ENCODE data around the gene YPEL3. TPM values are rescaled to one million over a fixed set of nuclear protein-coding genes. Genes with fewer than 3 reads are reported as not detected.

Gene YPEL3
- total RNA-seq, 1 experiment from 2014 or later = 52.7 TPM

DNA sequence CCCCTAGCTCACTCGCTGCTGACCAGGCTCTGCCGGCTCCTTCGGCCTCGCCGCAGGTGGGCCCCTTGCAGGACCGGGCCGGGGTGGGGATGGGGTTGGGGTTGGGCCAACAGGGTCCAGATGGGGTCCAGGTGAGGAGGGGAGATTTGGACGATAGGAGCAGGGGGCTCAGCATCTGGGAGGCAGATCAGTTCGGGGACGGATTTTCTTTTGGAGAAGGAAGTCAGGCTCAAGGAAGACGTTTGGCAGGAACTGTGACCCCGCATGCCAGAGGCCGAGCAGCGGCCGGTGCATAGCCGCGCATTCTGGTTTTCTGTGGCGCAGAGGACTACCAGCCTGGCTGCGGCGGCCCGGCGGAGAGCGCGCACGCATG, 31.3 kb downstream of the YPEL3 start (continued):
- TF ChIP-seq, protein P1, sequence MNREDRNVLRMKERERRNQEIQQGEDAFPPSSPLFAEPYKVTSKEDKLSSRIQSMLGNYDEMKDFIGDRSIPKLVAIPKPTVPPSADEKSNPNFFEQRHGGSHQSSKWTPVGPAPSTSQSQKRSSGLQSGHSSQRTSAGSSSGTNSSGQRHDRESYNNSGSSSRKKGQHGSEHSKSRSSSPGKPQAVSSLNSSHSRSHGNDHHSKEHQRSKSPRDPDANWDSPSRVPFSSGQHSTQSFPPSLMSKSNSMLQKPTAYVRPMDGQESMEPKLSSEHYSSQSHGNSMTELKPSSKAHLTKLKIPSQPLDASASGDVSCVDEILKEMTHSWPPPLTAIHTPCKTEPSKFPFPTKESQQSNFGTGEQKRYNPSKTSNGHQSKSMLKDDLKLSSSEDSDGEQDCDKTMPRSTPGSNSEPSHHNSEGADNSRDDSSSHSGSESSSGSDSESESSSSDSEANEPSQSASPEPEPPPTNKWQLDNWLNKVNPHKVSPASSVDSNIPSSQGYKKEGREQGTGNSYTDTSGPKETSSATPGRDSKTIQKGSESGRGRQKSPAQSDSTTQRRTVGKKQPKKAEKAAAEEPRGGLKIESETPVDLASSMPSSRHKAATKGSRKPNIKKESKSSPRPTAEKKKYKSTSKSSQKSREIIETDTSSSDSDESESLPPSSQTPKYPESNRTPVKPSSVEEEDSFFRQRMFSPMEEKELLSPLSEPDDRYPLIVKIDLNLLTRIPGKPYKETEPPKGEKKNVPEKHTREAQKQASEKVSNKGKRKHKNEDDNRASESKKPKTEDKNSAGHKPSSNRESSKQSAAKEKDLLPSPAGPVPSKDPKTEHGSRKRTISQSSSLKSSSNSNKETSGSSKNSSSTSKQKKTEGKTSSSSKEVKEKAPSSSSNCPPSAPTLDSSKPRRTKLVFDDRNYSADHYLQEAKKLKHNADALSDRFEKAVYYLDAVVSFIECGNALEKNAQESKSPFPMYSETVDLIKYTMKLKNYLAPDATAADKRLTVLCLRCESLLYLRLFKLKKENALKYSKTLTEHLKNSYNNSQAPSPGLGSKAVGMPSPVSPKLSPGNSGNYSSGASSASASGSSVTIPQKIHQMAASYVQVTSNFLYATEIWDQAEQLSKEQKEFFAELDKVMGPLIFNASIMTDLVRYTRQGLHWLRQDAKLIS (CRISPR knock-in tag; IDR thresholded peaks at IDR 0.05; ENCODE audit: borderline replicate concordance) = no peak
- TF ChIP-seq ZNF219 (CRISPR knock-in tag; IDR thresholded peaks at IDR 0.05; ENCODE audit: borderline replicate concordance) = no peak
- TF ChIP-seq, protein P2, sequence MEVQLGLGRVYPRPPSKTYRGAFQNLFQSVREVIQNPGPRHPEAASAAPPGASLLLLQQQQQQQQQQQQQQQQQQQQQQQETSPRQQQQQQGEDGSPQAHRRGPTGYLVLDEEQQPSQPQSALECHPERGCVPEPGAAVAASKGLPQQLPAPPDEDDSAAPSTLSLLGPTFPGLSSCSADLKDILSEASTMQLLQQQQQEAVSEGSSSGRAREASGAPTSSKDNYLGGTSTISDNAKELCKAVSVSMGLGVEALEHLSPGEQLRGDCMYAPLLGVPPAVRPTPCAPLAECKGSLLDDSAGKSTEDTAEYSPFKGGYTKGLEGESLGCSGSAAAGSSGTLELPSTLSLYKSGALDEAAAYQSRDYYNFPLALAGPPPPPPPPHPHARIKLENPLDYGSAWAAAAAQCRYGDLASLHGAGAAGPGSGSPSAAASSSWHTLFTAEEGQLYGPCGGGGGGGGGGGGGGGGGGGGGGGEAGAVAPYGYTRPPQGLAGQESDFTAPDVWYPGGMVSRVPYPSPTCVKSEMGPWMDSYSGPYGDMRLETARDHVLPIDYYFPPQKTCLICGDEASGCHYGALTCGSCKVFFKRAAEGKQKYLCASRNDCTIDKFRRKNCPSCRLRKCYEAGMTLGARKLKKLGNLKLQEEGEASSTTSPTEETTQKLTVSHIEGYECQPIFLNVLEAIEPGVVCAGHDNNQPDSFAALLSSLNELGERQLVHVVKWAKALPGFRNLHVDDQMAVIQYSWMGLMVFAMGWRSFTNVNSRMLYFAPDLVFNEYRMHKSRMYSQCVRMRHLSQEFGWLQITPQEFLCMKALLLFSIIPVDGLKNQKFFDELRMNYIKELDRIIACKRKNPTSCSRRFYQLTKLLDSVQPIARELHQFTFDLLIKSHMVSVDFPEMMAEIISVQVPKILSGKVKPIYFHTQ (CRISPR knock-in tag; IDR thresholded peaks at IDR 0.05) = no peak
- TF ChIP-seq ZNF121 (CRISPR knock-in tag; IDR thresholded peaks at IDR 0.05) = no peak
- TF ChIP-seq ZNF396 (CRISPR knock-in tag; IDR thresholded peaks at IDR 0.05; ENCODE audit: borderline replicate concordance) = no peak
- TF ChIP-seq, protein P3, sequence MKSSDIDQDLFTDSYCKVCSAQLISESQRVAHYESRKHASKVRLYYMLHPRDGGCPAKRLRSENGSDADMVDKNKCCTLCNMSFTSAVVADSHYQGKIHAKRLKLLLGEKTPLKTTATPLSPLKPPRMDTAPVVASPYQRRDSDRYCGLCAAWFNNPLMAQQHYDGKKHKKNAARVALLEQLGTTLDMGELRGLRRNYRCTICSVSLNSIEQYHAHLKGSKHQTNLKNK (CRISPR knock-in tag; IDR thresholded peaks at IDR 0.05) = no peak

DNA sequence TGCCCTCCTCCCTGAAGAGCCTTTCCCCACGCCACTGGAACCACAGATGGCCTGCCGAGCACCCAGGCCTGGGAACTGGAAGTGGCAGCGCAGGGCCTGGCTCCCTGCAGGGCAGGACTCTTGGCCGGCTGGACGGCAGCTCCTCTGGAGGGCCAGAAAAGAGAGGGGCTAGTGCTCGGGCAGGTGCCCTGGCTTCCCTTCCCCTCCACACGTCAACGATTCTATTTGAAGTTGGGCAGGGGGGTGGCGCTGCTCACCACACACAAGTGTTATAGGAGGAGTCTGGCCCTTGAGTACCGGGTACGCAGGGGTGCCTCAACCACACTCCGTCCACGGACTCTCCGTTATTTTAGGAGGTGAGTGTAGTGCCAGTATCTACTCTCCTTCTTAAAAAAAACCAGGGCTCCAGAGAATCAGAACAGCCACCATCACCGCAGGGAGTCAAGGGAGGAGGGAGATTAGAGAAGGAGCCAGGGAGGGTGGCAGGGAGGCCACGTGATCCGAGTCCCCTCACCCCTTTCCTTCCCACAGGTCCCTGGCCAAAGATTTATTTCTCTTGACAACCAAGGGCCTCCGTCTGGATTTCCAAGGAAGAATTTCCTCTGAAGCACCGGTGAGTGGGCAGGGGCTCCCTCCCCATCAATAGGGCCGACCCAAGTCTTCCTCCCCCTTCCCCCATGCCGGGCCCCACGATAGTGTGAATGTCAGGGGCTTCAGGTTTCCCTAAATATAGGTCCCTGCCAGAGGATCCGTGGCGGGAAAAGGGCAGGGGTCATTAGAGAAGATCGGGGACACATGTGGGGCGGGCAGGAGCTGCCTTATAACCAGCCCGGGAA, 31.9 kb downstream of the YPEL3 start:
- ChIA-PET CTCF (interaction anchor here (0.6 to 5.1 kb wide), 14 partner anchors 9 to 279 kb away, joined by 3 to 89 read pairs (median 6); partner anchors contain the start of genes PAGR1, PPP4C, SEZ6L2 and TBX6), POLR2A (interaction anchor here (1.3 to 2.3 kb wide), 2 partner anchors 9 to 27 kb away, joined by 4 to 27 read pairs; partner anchors contain the start of gene TBX6)
- peak overlapping the region; percentile 96 for H3K4me3 Mint-ChIP-seq
- ATAC-seq = peak; percentile 33
- TF ChIP-seq, protein P4, sequence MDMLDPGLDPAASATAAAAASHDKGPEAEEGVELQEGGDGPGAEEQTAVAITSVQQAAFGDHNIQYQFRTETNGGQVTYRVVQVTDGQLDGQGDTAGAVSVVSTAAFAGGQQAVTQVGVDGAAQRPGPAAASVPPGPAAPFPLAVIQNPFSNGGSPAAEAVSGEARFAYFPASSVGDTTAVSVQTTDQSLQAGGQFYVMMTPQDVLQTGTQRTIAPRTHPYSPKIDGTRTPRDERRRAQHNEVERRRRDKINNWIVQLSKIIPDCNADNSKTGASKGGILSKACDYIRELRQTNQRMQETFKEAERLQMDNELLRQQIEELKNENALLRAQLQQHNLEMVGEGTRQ (CRISPR knock-in tag; IDR thresholded peaks at IDR 0.05) = peak; percentile 90
- TF ChIP-seq, protein P5, sequence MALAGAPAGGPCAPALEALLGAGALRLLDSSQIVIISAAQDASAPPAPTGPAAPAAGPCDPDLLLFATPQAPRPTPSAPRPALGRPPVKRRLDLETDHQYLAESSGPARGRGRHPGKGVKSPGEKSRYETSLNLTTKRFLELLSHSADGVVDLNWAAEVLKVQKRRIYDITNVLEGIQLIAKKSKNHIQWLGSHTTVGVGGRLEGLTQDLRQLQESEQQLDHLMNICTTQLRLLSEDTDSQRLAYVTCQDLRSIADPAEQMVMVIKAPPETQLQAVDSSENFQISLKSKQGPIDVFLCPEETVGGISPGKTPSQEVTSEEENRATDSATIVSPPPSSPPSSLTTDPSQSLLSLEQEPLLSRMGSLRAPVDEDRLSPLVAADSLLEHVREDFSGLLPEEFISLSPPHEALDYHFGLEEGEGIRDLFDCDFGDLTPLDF (CRISPR knock-in tag; IDR thresholded peaks at IDR 0.05) = no peak
- no peak for TF ChIP-seq ZNF219 (CRISPR knock-in tag; IDR thresholded peaks at IDR 0.05; ENCODE audit: borderline replicate concordance)
- 0 out of 2 replicates have a peak, but pooled peaks have one; percentile 13 for TF ChIP-seq TEAD1 (CRISPR knock-in tag; IDR thresholded peaks at IDR 0.05)
- TF ChIP-seq, protein P6, sequence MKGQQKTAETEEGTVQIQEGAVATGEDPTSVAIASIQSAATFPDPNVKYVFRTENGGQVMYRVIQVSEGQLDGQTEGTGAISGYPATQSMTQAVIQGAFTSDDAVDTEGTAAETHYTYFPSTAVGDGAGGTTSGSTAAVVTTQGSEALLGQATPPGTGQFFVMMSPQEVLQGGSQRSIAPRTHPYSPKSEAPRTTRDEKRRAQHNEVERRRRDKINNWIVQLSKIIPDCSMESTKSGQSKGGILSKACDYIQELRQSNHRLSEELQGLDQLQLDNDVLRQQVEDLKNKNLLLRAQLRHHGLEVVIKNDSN (CRISPR knock-in tag; IDR thresholded peaks at IDR 0.05) = peak; percentile 88
- TF ChIP-seq, protein P7, sequence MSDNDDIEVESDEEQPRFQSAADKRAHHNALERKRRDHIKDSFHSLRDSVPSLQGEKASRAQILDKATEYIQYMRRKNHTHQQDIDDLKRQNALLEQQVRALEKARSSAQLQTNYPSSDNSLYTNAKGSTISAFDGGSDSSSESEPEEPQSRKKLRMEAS (CRISPR knock-in tag; IDR thresholded peaks at IDR 0.05) = peak; percentile 45
- peak; percentile 77; the same call in 1 of the 2 replicates for TF ChIP-seq ZNF263 (CRISPR knock-in tag; IDR thresholded peaks at IDR 0.05; ENCODE audit: low read depth)
- TF ChIP-seq NR2C2 (CRISPR knock-in tag; IDR thresholded peaks at IDR 0.05) = no peak
- TF ChIP-seq, protein P8, sequence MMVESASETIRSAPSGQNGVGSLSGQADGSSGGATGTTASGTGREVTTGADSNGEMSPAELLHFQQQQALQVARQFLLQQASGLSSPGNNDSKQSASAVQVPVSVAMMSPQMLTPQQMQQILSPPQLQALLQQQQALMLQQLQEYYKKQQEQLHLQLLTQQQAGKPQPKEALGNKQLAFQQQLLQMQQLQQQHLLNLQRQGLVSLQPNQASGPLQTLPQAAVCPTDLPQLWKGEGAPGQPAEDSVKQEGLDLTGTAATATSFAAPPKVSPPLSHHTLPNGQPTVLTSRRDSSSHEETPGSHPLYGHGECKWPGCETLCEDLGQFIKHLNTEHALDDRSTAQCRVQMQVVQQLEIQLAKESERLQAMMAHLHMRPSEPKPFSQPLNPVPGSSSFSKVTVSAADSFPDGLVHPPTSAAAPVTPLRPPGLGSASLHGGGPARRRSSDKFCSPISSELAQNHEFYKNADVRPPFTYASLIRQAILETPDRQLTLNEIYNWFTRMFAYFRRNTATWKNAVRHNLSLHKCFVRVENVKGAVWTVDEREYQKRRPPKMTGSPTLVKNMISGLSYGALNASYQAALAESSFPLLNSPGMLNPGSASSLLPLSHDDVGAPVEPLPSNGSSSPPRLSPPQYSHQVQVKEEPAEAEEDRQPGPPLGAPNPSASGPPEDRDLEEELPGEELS (CRISPR knock-in tag; IDR thresholded peaks at IDR 0.05) = 0 out of 2 replicates have a peak, but pooled peaks have one; percentile 25
- TF ChIP-seq ZNF317 (CRISPR knock-in tag; IDR thresholded peaks at IDR 0.05; ENCODE audit: borderline replicate concordance, low read depth) = no peak
- peaks cover 32% of the 10 kb centered on the region for H3K4me1 Mint-ChIP-seq
- H3K9me3 Mint-ChIP-seq = no peaks in the 10 kb centered on the region
- H3K36me3 Mint-ChIP-seq = peaks cover 25% of the 10 kb centered on the region
- no peaks in the 10 kb centered on the region for H3K27me3 Mint-ChIP-seq (ENCODE audit: low read depth)
- peak; percentile 56 for DNase-seq (ENCODE audit: low spot score)
- H3K27ac Mint-ChIP-seq = peak overlapping the region; percentile 98

Data from WTC11 (cell line).